Measurements from ENCODE around the gene ZFR.

Gene ZFR

GRCh38 chr5:32342656-32343055 is 101.9 kb downstream of the ZFR start:
- Histone ChIP-seq H3K4me1 (ENCODE audit: control insufficient read depth in 1 of 2, insufficient read depth in 1 of 2, low read depth in 1 of 2, low read length in 1 of 2) (no peaks in the 10 kb centered on the region), H3K36me3 (no peaks in the 10 kb centered on the region), H3K27ac (no peak overlapping the region), H3K9me3 (peaks cover 27% of the 10 kb centered on the region), H3K4me3 (ENCODE audit: low read depth in 1 of 2, low read length in 1 of 2) (no peak overlapping the region), H3K27me3 (no peaks in the 10 kb centered on the region)
- no peak for TF ChIP-seq CTCF (IDR thresholded peaks at IDR 0.05)

GRCh38 chr5:32339878-32340277 is 104.7 kb downstream of the ZFR start:
- Histone ChIP-seq H3K27ac (no peak overlapping the region), H3K4me3 (ENCODE audit: low read depth in 1 of 2, low read length in 1 of 2) (no peak overlapping the region), H3K9me3 (peaks cover 27% of the 10 kb centered on the region), H3K27me3 (no peaks in the 10 kb centered on the region), H3K36me3 (no peaks in the 10 kb centered on the region), H3K4me1 (ENCODE audit: control insufficient read depth in 1 of 2, insufficient read depth in 1 of 2, low read depth in 1 of 2, low read length in 1 of 2) (no peaks in the 10 kb centered on the region)
- TF ChIP-seq CTCF (IDR thresholded peaks at IDR 0.05): no peak

- H3K4me1 ChIP-seq (ENCODE audit: control insufficient read depth in 1 of 2, insufficient read depth in 1 of 2, low read depth in 1 of 2, low read length in 1 of 2): no peaks in the 10 kb centered on the region
- no peaks in the 10 kb centered on the region for H3K27me3 ChIP-seq
- H3K27ac ChIP-seq: no peak overlapping the region
- no peaks in the 10 kb centered on the region for H3K36me3 ChIP-seq
- peaks cover 27% of the 10 kb centered on the region for H3K9me3 ChIP-seq
- TF ChIP-seq CTCF (IDR thresholded peaks at IDR 0.05): no peak
- no peak overlapping the region for H3K4me3 ChIP-seq (ENCODE audit: low read depth in 1 of 2, low read length in 1 of 2)
These were observed 105.3 kb downstream of the ZFR start for GRCh38 chr5:32339198-32339597.

- TF ChIP-seq CTCF (IDR thresholded peaks at IDR 0.05): no peak
- H3K9me3 ChIP-seq: no peaks in the 10 kb centered on the region
- no peak overlapping the region for H3K27ac ChIP-seq
- no peaks in the 10 kb centered on the region for H3K36me3 ChIP-seq
- H3K27me3 ChIP-seq: no peaks in the 10 kb centered on the region
- no peak overlapping the region for H3K4me3 ChIP-seq (ENCODE audit: low read depth in 1 of 2, low read length in 1 of 2)
- H3K4me1 ChIP-seq (ENCODE audit: control insufficient read depth in 1 of 2, insufficient read depth in 1 of 2, low read depth in 1 of 2, low read length in 1 of 2): no peaks in the 10 kb centered on the region
These were observed 111.6 kb downstream of the ZFR start for GRCh38 chr5:32332966-32333365.

- Histone ChIP-seq H3K27me3 (no peaks in the 10 kb centered on the region), H3K27ac (no peak overlapping the region), H3K4me3 (ENCODE audit: low read depth in 1 of 2, low read length in 1 of 2) (no peak overlapping the region), H3K36me3 (no peaks in the 10 kb centered on the region), H3K9me3 (no peaks in the 10 kb centered on the region), H3K4me1 (ENCODE audit: control insufficient read depth in 1 of 2, insufficient read depth in 1 of 2, low read depth in 1 of 2, low read length in 1 of 2) (no peaks in the 10 kb centered on the region)
- no peak for TF ChIP-seq CTCF (IDR thresholded peaks at IDR 0.05)
These were observed 112.2 kb downstream of the ZFR start for GRCh38 chr5:32332361-32332760.

GRCh38 chr5:32331935-32332274 is 112.6 kb downstream of the ZFR start:
- no peak overlapping the region for H3K27ac ChIP-seq
- no peaks in the 10 kb centered on the region for H3K27me3 ChIP-seq
- H3K36me3 ChIP-seq: no peaks in the 10 kb centered on the region
- no peaks in the 10 kb centered on the region for H3K4me1 ChIP-seq (ENCODE audit: control insufficient read depth in 1 of 2, insufficient read depth in 1 of 2, low read depth in 1 of 2, low read length in 1 of 2)
- no peaks in the 10 kb centered on the region for H3K9me3 ChIP-seq
- TF ChIP-seq CTCF (IDR thresholded peaks at IDR 0.05): no peak
- H3K4me3 ChIP-seq (ENCODE audit: low read depth in 1 of 2, low read length in 1 of 2): no peak overlapping the region
